ENCODE results near the gene STXBP1.

STXBP1 gene

GRCh38 chr9:127722055-127722745 lies 110.1 kb downstream of the STXBP1 start:
- no peak for DNase-seq (ENCODE audit: low read depth)
- no peak overlapping the region for H3K4me3 ChIP-seq (ENCODE audit: low read depth, low read length)

GRCh38 chr9:127723013-127723412 lies 110.9 kb downstream of the STXBP1 start:
- no peak overlapping the region for H3K4me3 ChIP-seq (ENCODE audit: low read depth, low read length)

GRCh38 chr9:127723444-127723843 lies 111.4 kb downstream of the STXBP1 start:
- no peak for DNase-seq (ENCODE audit: low read depth)
- H3K4me3 ChIP-seq (ENCODE audit: low read depth, low read length), result no peak overlapping the region

More at GRCh38 chr9:127723013-127723412, 110.9 kb downstream of the STXBP1 start:
- no peak for DNase-seq (ENCODE audit: low read depth)

- DNase-seq (ENCODE audit: low read depth), result no peak
- no peak overlapping the region for H3K4me3 ChIP-seq (ENCODE audit: low read depth, low read length)
Observed at GRCh38 chr9:127724012-127724411, 111.9 kb downstream of the STXBP1 start.

- no peak overlapping the region for H3K4me3 ChIP-seq (ENCODE audit: low read depth, low read length)
- DNase-seq (ENCODE audit: low read depth), result no peak
Observed at GRCh38 chr9:127726871-127727270, 114.8 kb downstream of the STXBP1 start.

GRCh38 chr9:127728808-127729207 lies 116.7 kb downstream of the STXBP1 start:
- no peak for DNase-seq (ENCODE audit: low read depth)
- no peak overlapping the region for H3K4me3 ChIP-seq (ENCODE audit: low read depth, low read length)

- H3K4me3 ChIP-seq (ENCODE audit: low read depth, low read length), result no peak overlapping the region
- DNase-seq (ENCODE audit: low read depth), result no peak
Observed at GRCh38 chr9:127729522-127730256, 117.6 kb downstream of the STXBP1 start.

GRCh38 chr9:127730262-127730661 lies 118.2 kb downstream of the STXBP1 start:
- DNase-seq (ENCODE audit: low read depth), result no peak
- no peak overlapping the region for H3K4me3 ChIP-seq (ENCODE audit: low read depth, low read length)

GRCh38 chr9:127730799-127731410 lies 118.8 kb downstream of the STXBP1 start:
- H3K4me3 ChIP-seq (ENCODE audit: low read depth, low read length), result no peak overlapping the region
- no peak for DNase-seq (ENCODE audit: low read depth)

- H3K4me3 ChIP-seq (ENCODE audit: low read depth, low read length), result no peak overlapping the region
- DNase-seq (ENCODE audit: low read depth), result no peak
Observed at GRCh38 chr9:127731938-127732337, 119.9 kb downstream of the STXBP1 start.

- DNase-seq (ENCODE audit: low read depth), result no peak
- no peak overlapping the region for H3K4me3 ChIP-seq (ENCODE audit: low read depth, low read length)
Observed at GRCh38 chr9:127732444-127732843, 120.4 kb downstream of the STXBP1 start.

- no peak overlapping the region for H3K4me3 ChIP-seq (ENCODE audit: low read depth, low read length)
- no peak for DNase-seq (ENCODE audit: low read depth)
Observed at GRCh38 chr9:127733614-127734013, 121.5 kb downstream of the STXBP1 start.

GRCh38 chr9:127734247-127734746 lies 122.2 kb downstream of the STXBP1 start:
- H3K4me3 ChIP-seq (ENCODE audit: low read depth, low read length), result peak overlapping the region; percentile 67
- no peak for DNase-seq (ENCODE audit: low read depth)

- DNase-seq (ENCODE audit: low read depth), result peak; percentile 85
Observed at GRCh38 chr9:127734747-127735529, 122.9 kb downstream of the STXBP1 start, which contains the start of gene TOR2A. TSS of gene TOR2A (minus strand) at chr9:127735294. CDS start at chr9:127735270, 24 bp downstream.

GRCh38 chr9:127735530-127736185 lies 123.6 kb downstream of the STXBP1 start:
- no peak overlapping the region for H3K4me3 ChIP-seq (ENCODE audit: low read depth, low read length)
- DNase-seq (ENCODE audit: low read depth), result no peak

More at GRCh38 chr9:127734747-127735529, 122.9 kb downstream of the STXBP1 start, which contains the start of gene TOR2A:
- peak within 1 kb of the TSS; percentile 67 for H3K4me3 ChIP-seq (ENCODE audit: low read depth, low read length)

GRCh38 chr9:127738666-127739065 lies 126.6 kb downstream of the STXBP1 start:
- no peak for DNase-seq (ENCODE audit: low read depth)
- H3K4me3 ChIP-seq (ENCODE audit: low read depth, low read length), result no peak overlapping the region

- H3K4me3 ChIP-seq (ENCODE audit: low read depth, low read length), result no peak overlapping the region
- no peak for DNase-seq (ENCODE audit: low read depth)
Observed at GRCh38 chr9:127739614-127740330, 127.7 kb downstream of the STXBP1 start.

GRCh38 chr9:127741831-127742434 lies 129.9 kb downstream of the STXBP1 start:
- no peak for DNase-seq (ENCODE audit: low read depth)
- peak overlapping the region; percentile 30 for H3K4me3 ChIP-seq (ENCODE audit: low read depth, low read length)

Data from skeletal muscle cell (primary cell).